Uterus (tissue), 4 donors: ENCODE measurements around the gene PLD5. TPM values are rescaled to one million over a fixed set of nuclear protein-coding genes. Genes with fewer than 3 reads are reported as not detected.

Source experiments
- DNase-seq, 2 donors: peaks; one replicate each; pipeline ENCODE4 v3.0.0-alpha.2; 2019 to 2020
- H3K27ac ChIP-seq, 2 donors: fragments of 200-600 bp; sonication (generic); 1 replicate in 1 of 2; 2 replicates in 1 of 2; pipeline ENCODE4 v1.5.1; 2016 to 2018
- H3K27me3 ChIP-seq, 2 donors: fragments of 200-600 bp; sonication (generic); one replicate each; pipeline ENCODE4 v1.5.1; 2018 to 2019; ENCODE audit warnings: control low read depth in 1 of 2
- H3K36me3 ChIP-seq, 2 donors: fragments of 200-600 bp; sonication (generic); one replicate each; pipeline ENCODE4 v1.5.1; 2019; ENCODE audit warnings: control low read depth in 1 of 2
- H3K4me1 ChIP-seq, 2 donors: fragments of 200-600 bp; sonication (generic); one replicate each; pipeline ENCODE4 v1.5.1; 2018 to 2019; ENCODE audit warnings: control low read depth in 1 of 2
- H3K4me3 ChIP-seq, 2 donors: fragments of 200-600 bp; sonication (generic); 1 replicate in 1 of 2; 2 replicates in 1 of 2; pipeline ENCODE4 v1.5.1; 2018 to 2019; ENCODE audit warnings: mild to moderate bottlenecking in 1 of 2
- H3K9me3 ChIP-seq, 2 donors: fragments of 200-600 bp; sonication (generic); one replicate each; pipeline ENCODE4 v1.5.1; 2019; ENCODE audit warnings: control low read depth in 1 of 2
- CTCF ChIP-seq, 4 experiments: fragments of 200-600 bp in 2 of 4; fragments of 450-650 bp in 2 of 4; sonication (generic) in 2 of 4; IDR thresholded peaks; one replicate each; pipeline ENCODE4 v1.5.1; 2016 to 2019; ENCODE audit warnings: antibody characterized with exemption in 4 of 4, mild to moderate bottlenecking in 2 of 4, moderate library complexity in 1 of 4
- POLR2A ChIP-seq, 2 donors: fragments of 450-650 bp; IDR thresholded peaks; one replicate each; pipeline ENCODE4 v1.6.1; 2016; ENCODE audit warnings: antibody characterized with exemption in 2 of 2, mild to moderate bottlenecking in 1 of 2, moderate library complexity in 1 of 2
- intact Hi-C: fragments of 100-400 bp; cut with DNase I; formaldehyde crosslinking; loops from one replicate; pipeline ENCODE4 v1.15.1; 2023; ENCODE audit warnings: low total_unique reads
- total RNA-seq, 4 donors: library from RNA; depleted of rRNA in 3 of 4; stranded (reverse); fragments of >200 nt in 3 of 4; gene quantifications; one replicate each; pipeline versions ENCODE4 v1.1.0 to v1.2.4, GENCODE V29; 2014 to 2023
- donor health status: DM: yes; HTN: yes; CAD: no.

Gene PLD5
- total RNA-seq, 4 donors from 2014 or later = 2.4 to 6.1 (median 5.2) TPM

- no peak for DNase-seq
- intact Hi-C loops = no loop called here
- no peak overlapping the region for H3K27ac ChIP-seq
- no peak overlapping the region for H3K4me3 ChIP-seq
- no peaks in the 10 kb centered on the region for H3K9me3 ChIP-seq
- no peaks in the 10 kb centered on the region for H3K36me3 ChIP-seq
- TF ChIP-seq POLR2A (IDR thresholded peaks at IDR 0.05) (no peak), CTCF (IDR thresholded peaks at IDR 0.05) (no peak)
- H3K4me1 ChIP-seq = no peaks in the 10 kb centered on the region
- no peaks in the 10 kb centered on the region for H3K27me3 ChIP-seq
Measured at GRCh38 chr1:242178436-242178835, 346.1 kb downstream of the PLD5 start.

GRCh38 chr1:242162140-242162539 is 362.4 kb downstream of the PLD5 start:
- Histone ChIP-seq H3K4me3 (no peak overlapping the region), H3K9me3 (no peaks in the 10 kb centered on the region), H3K4me1 (no peaks in the 10 kb centered on the region), H3K27ac (no peak overlapping the region), H3K27me3 (no peaks in the 10 kb centered on the region), H3K36me3 (no peaks in the 10 kb centered on the region)
- no peak for TF ChIP-seq CTCF (IDR thresholded peaks at IDR 0.05)
- TF ChIP-seq POLR2A (IDR thresholded peaks at IDR 0.05) = no peak
- intact Hi-C loops = no loop called here
- DNase-seq = no peak

- Histone ChIP-seq H3K27me3 (no peaks in the 10 kb centered on the region), H3K4me3 (no peak overlapping the region), H3K4me1 (no peaks in the 10 kb centered on the region), H3K27ac (no peak overlapping the region), H3K36me3 (no peaks in the 10 kb centered on the region), H3K9me3 (peaks cover 0 to 4% of the 10 kb centered on the region in 2 donors)
- TF ChIP-seq POLR2A (IDR thresholded peaks at IDR 0.05) (no peak), CTCF (IDR thresholded peaks at IDR 0.05) (no peak)
- intact Hi-C loops = no loop called here
- no peak for DNase-seq
Measured at GRCh38 chr1:242147096-242147976, 377.2 kb downstream of the PLD5 start.

GRCh38 chr1:242146652-242147051 is 377.8 kb downstream of the PLD5 start:
- Histone ChIP-seq H3K36me3 (no peaks in the 10 kb centered on the region), H3K4me3 (no peak overlapping the region)
- intact Hi-C loops = no loop called here

More at GRCh38 chr1:242146652-242147051, 377.8 kb downstream of the PLD5 start:
- Histone ChIP-seq H3K27ac (no peak overlapping the region), H3K4me1 (no peaks in the 10 kb centered on the region), H3K9me3 (peaks cover 0 to 4% of the 10 kb centered on the region in 2 donors), H3K27me3 (no peaks in the 10 kb centered on the region)
- no peak for DNase-seq
- TF ChIP-seq CTCF (IDR thresholded peaks at IDR 0.05) (no peak), POLR2A (IDR thresholded peaks at IDR 0.05) (no peak)
